Activated CD8-positive, alpha-beta memory T cell treated with anti-CD3 and anti-CD28 coated beads for 48 hours (primary cell): ENCODE data around the gene RSRC1.
"Not testable (repeated sequence)": the region's sequence is repeated elsewhere in the genome, so short reads cannot be mapped to it uniquely, and the experiment has no call there.

Source experiments
- DNase-seq, 3 experiments: peaks; one replicate each; pipeline ENCODE4 v3.0.0-alpha.2; 2020; ENCODE audit warnings: low read depth in 2 of 3, low spot score in 2 of 3

The RSRC1 gene

GRCh38 chr3:158313338-158313927 lies 203.5 kb downstream of the RSRC1 start:
- DNase-seq, result no peak

GRCh38 chr3:158314426-158315357 lies 204.8 kb downstream of the RSRC1 start:
- no peak for DNase-seq

GRCh38 chr3:158329696-158330441 lies 220.0 kb downstream of the RSRC1 start:
- DNase-seq, result not testable (repeated sequence)

DNA sequence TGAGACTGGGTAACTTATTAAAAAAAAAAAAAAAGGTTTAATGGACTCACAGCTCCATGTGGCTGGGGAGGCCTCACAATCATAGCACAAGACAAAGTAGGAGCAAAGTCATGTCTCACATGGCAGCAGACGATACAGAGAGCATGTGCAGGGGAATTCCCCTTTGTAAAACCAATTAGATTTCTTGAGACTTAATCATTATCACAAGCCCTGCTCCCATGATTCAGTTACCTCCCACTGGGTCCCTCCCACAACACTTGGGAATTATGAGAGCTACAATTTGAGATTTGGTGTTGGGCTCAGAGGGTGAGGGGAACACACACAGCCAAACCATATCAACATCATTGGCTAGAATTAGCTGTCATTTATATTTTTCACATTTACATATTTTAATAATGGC lies 221.0 kb downstream of the RSRC1 start:
- DNase-seq, result no peak

DNA sequence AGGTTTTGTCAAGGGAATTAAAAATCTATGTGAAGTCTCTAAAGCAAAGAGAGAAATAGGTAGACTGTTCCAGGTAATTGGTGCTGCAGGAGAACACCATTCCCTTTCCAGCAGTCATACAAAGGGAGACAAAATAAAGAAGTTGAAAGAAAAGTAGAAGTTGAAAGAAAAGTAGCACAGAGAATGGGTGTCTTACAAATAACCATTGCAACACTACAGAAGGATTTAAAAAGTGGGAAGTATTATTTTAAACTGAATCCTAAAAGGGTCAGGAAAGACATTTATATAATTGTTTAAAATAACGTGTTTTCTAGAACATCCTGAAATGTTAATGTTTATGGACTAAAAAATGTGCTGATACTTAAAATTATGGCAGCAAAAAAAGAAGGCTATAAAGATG lies 223.8 kb downstream of the RSRC1 start:
- no peak for DNase-seq

DNA sequence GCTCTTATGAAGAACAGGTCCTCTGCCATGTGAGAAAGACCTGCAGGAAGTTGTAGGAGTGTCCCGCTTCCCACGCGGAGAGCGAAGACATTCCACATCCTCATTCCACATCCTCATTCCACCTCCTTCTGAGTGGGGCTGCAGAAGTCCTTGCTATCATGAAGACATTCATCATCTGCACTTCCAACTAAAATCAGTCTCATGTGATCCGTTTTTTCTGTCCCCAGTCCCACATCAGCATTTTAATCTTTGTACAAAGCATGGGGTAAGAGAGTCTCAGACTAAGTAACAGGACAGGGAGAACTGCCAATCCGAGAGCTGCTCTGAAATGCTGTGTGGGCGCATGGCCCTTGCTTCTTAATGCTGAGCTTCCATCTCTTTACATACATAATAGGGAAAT lies 227.2 kb downstream of the RSRC1 start:
- no peak for DNase-seq

DNA sequence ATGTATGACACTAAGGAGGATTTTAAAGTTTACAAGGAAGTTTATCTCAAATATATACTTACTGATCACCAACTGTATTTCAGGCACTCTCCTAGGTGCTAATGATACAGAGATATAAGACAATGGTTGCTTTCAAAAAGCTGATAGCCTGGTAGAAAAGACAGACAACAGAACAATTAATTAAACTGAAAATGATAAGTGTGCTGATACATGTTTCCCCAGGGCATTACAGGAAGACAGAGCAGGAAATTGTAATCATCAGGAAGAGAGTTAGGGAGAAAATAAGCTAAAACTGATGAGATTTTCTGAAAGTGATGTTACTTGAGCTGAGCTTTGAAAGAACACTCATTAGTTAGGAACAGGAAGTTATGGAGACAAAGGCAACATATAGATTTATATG lies 229.7 kb downstream of the RSRC1 start:
- no peak for DNase-seq

DNA sequence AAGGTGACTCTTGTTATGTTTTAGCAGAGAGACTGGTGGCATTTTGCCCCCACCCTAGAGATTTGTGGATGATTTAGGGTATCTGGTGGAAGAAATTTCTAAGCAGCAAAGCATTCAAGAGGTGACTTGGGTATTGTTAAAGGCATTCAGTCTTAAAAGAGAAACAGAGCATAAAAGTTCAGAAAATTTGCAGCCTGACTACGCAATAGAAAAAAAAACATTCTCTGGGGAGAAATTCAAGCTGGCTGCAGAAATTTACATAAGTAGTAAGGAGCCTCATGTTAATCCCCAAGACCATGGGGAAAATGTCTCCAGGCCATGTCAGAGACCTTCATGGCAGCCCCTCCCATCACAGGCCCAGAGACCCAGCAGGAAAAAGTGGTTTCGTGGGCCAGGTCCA lies 231.1 kb downstream of the RSRC1 start:
- not testable (repeated sequence) for DNase-seq

DNA sequence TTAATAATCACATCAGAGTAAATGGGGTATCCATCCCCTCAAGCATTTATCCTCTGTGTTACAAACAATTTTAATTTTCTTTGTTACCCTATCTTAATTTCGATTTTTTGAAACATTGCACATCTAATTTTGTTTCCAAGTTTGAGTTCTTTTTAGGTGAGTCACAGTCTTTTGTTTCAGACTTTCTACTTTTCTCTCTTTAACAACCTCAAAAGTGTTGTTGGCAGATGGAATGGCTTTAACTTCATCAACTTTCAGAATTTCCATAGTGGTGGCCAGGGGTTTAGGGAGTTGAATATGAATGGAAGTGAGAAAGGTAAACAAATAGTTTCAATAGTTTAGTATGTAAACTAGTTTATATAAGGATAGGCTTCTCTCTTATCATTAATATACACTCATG lies 238.1 kb downstream of the RSRC1 start:
- no peak for DNase-seq

DNA sequence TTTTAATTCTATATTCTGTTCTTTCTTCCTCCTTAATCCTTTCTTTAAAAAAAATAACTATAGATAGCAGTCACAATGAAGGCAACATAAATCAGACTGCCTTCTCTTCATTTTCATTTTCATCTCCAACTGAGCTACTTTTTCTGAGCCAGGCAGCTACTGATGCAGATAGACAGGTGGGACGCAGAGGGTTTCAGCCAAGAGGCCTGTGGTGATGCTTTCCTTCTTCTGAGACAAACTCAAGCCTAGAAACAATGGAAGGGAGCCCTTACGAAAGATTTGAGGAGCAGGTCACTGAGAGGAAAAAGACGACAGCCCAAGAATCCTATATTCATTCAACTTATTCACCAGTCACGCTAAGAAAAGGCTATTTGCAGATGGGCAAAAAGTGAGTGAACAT lies 241.1 kb downstream of the RSRC1 start:
- no peak for DNase-seq

DNA sequence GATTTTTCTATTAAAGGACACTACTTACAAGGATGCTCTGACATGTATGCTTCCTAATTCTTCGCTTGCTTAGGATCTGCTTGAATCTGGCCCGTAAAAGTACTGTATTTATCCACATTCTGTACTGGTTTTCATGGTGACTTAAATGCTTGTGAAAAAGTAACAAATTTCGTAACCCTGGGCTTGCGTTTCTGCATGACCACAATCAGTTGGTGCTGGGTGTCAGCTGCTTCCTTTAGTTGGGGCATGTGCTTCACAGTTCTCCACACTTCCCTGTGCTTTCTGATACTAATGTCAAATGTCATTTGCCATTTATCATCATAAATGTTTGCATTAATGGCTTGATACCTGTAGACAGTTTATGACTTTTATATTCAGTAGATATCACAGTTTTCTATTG lies 242.7 kb downstream of the RSRC1 start:
- no peak for DNase-seq

DNA sequence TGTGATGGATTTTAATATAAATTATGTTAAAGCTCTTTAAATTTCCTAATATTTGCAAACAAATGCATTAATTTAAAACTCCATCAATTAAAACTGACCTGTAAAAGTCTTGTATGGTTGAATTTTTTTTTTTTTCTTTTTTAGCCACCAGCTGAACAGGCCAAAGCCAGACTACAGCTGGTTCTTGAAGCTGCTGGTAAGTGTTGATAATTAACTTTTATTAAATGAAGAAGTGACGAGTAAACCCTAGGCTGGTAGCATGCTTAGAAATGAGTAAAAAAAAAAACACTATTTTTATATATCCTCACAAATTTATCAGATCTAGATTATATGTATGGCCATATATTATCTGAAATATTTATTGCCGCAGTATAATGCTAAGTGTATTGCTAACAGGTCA lies 244.8 kb downstream of the RSRC1 start:
- no peak for DNase-seq

GRCh38 chr3:158355623-158356588 lies 246.0 kb downstream of the RSRC1 start:
- DNase-seq, result no peak

- no peak for DNase-seq
Observed at GRCh38 chr3:158359339-158359738, 249.4 kb downstream of the RSRC1 start.

- DNase-seq, result no peak
Observed at GRCh38 chr3:158360756-158361448, 251.0 kb downstream of the RSRC1 start.

DNA sequence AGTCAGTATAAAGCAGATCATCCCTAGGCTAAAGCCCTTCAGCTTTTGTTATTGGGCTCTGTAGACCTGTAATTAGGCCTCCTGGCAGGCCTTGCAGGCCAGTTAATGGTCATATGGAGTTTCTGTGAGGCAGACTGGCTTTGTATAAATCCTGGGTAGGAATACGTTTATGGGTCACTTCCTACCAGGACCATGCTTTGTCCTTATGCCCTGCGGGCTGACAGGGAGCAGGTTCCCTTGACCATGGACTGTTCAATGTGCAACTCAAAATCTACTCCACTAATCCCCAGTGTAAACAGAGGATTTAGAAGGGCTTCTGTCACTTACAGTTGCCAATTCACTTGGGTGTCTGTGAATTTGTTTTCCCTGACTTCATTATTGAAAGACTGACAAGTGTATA lies 258.4 kb downstream of the RSRC1 start:
- no peak for DNase-seq

- DNase-seq, result no peak
Observed at GRCh38 chr3:158369279-158369678, 259.4 kb downstream of the RSRC1 start.

DNA sequence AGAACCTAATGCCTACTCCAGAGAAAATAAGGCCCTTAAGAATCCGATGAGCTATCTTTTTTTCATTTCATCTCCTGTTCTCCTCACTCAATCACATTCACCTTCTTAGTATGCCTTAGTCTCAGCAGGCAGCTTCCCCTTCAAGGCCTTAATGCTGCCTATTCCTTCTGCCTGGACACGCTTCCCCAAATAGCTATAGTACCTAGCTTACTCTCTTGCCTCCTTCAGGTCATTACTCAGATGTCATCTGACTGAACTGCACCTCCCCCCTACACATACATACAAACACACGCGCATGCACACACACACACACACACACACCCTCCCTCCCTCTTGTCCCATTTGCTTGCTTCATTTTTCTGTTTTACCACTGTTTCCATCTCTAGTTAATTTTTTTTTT lies 269.6 kb downstream of the RSRC1 start:
- DNase-seq, result no peak

GRCh38 chr3:158381262-158381868 lies 271.5 kb downstream of the RSRC1 start:
- no peak for DNase-seq

DNA sequence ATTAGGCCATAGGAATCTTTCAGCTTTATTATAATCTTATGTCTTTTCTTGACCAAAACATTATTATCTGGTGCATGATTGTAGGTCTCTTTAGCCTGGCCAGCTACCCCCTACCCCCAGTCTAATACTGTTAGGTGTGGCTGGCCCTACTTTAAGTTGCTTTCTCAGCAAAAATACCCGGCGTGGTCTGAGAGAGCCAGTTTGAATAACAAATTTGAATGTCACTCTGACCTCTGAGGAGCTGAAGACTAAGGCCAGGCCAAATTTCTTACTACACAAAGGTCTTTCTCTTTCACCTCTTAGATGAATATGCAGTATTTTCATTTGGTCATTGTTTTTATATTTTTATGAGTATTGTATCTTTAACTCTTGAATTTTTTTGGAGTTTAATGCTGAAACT lies 272.6 kb downstream of the RSRC1 start:
- DNase-seq, result no peak
